Endothelial cell of umbilical vein (primary cell): ENCODE data around the gene SARNP. TPM values are rescaled to one million over a fixed set of nuclear protein-coding genes. Genes with fewer than 3 reads are reported as not detected.

Experiments used
- BruUV-seq: library from RNA; stranded (reverse); fragments of 400-500 nt; replicated peaks from 2 replicates; lab custom pipeline; 2021; lab: Mats Ljungman, UMichigan
- CTCF ChIA-PET: fragments of 300-600, 350-600 bp; sonication (Branson Sonifier 250); formaldehyde crosslinking; loops from one replicate; lab custom pipeline; 2021; ENCODE audit warnings: antibody characterized with exemption, inconsistent platforms; lab: Charles Lee
- POLR2A ChIA-PET: fragments of 300-600, 350-600 bp; sonication (Branson Sonifier 250); formaldehyde crosslinking; loops from one replicate; lab custom pipeline; 2021; ENCODE audit warnings: antibody characterized with exemption, inconsistent platforms; lab: Charles Lee
- DNase-seq: peaks from one replicate; pipeline ENCODE4 v3.0.0-alpha.2; 2011; ENCODE audit warnings: low read depth, low spot score
- FAIRE-seq: peaks from 2 replicates; lab custom pipeline; 2011; peaks lifted over from hg19 to GRCh38; lab: Jason Lieb, UNC
- H2AFZ ChIP-seq: 2 replicates; pipeline ENCODE4 v1.6.0; 2012; ENCODE audit warnings: low read depth, low read length, control low read depth, inconsistent platforms
- H3K27ac ChIP-seq: 2 replicates; pipeline ENCODE4 v1.5.1; 2011; ENCODE audit warnings: low read depth, mild to moderate bottlenecking, control low read depth, low read length, moderate library complexity; ENCODE audit not compliant: insufficient read depth
- H3K27me3 ChIP-seq, 2 experiments: 2 replicates each; pipeline versions ENCODE4 v1.6.0 to v1.6.1; 2011; ENCODE audit warnings: low read length in 2 of 2, mixed read lengths in 1 of 2; ENCODE audit not compliant: control insufficient read depth in 2 of 2, insufficient read depth in 2 of 2
- H3K36me3 ChIP-seq, 2 experiments: 2 replicates in 1 of 2; 3 replicates in 1 of 2; pipeline ENCODE4 v1.5.1; 2011; ENCODE audit warnings: low read length in 2 of 2, mild to moderate bottlenecking in 1 of 2, moderate library complexity in 1 of 2; ENCODE audit not compliant: control insufficient read depth in 2 of 2, insufficient read depth in 2 of 2; ENCODE audit errors: extremely low read depth in 1 of 2
- H3K4me1 ChIP-seq: 3 replicates; pipeline ENCODE4 v1.5.1; 2011; ENCODE audit warnings: mild to moderate bottlenecking, low read length; ENCODE audit not compliant: control insufficient read depth, insufficient read depth; ENCODE audit errors: extremely low read depth
- H3K4me2 ChIP-seq: 2 replicates; pipeline ENCODE4 v1.6.1; 2011; ENCODE audit warnings: low read length, control low read depth, mixed read lengths; ENCODE audit not compliant: insufficient read depth
- H3K4me3 ChIP-seq, 3 experiments: fragments of 200-600 bp in 1 of 3; sonication (generic), shearing (Covaris generic) in 1 of 3; replicated peaks in 1 of 3; 2 replicates each; pipeline ENCODE4 v1.5.1; 2011 to 2016; ENCODE audit warnings: control low read depth in 3 of 3, low read length in 3 of 3, mild to moderate bottlenecking in 2 of 3, inconsistent platforms in 1 of 3, low read depth in 1 of 3, moderate library complexity in 1 of 3; ENCODE audit not compliant: insufficient read depth in 1 of 3
- H3K79me2 ChIP-seq: 2 replicates; pipeline ENCODE4 v1.6.0; 2012; ENCODE audit warnings: low read length, inconsistent platforms; ENCODE audit not compliant: control insufficient read depth, insufficient read depth
- H3K9ac ChIP-seq: replicated peaks from 2 replicates; pipeline ENCODE3; 2011; ENCODE audit warnings: low read length, control low read depth; ENCODE audit not compliant: insufficient read depth; ENCODE audit errors: extremely low read depth
- H3K9me1 ChIP-seq: replicated peaks from 3 replicates; pipeline ENCODE4 v1.6.0; 2011; ENCODE audit warnings: mild to moderate bottlenecking, low read length; ENCODE audit not compliant: control insufficient read depth, insufficient read depth; ENCODE audit errors: extremely low read depth
- H3K9me3 ChIP-seq: replicated peaks from 2 replicates; pipeline ENCODE4 v1.5.1; 2012; ENCODE audit warnings: low read length, inconsistent platforms; ENCODE audit not compliant: control insufficient read depth, insufficient read depth
- H4K20me1 ChIP-seq: replicated peaks from 2 replicates; pipeline ENCODE3; 2011; ENCODE audit warnings: mild to moderate bottlenecking, low read length; ENCODE audit not compliant: control insufficient read depth, insufficient read depth; ENCODE audit errors: extremely low read depth
- CTCF ChIP-seq, 2 donors: IDR thresholded peaks; 1 replicate in 1 of 2; 2 replicates in 1 of 2; pipeline ENCODE4 v1.5.1; 2011; ENCODE audit warnings: low read length in 2 of 2, mild to moderate bottlenecking in 2 of 2, moderate library complexity in 2 of 2, control low read depth in 1 of 2, inconsistent platforms in 1 of 2, low read depth in 1 of 2; ENCODE audit not compliant: insufficient read depth in 1 of 2; ENCODE audit errors: extremely low read depth in 1 of 2
- EZH2 ChIP-seq: IDR thresholded peaks from 2 replicates; pipeline ENCODE4 v1.6.1; 2012; ENCODE audit warnings: borderline replicate concordance, low read depth, mild to moderate bottlenecking, moderate library complexity, low read length, inconsistent platforms; ENCODE audit not compliant: severe bottlenecking
- FOS ChIP-seq: IDR thresholded peaks from 2 replicates; pipeline ENCODE4 v1.6.1; 2011; ENCODE audit warnings: mild to moderate bottlenecking, low read length, moderate library complexity, borderline replicate concordance; ENCODE audit not compliant: insufficient read depth
- GATA2 ChIP-seq: IDR thresholded peaks from 2 replicates; pipeline ENCODE4 v1.7.0; 2011; ENCODE audit warnings: low read depth, mild to moderate bottlenecking, moderate library complexity, mixed read lengths, low read length; ENCODE audit not compliant: insufficient read length, insufficient read depth
- JUN ChIP-seq: IDR thresholded peaks from 2 replicates; pipeline ENCODE4 v1.6.1; 2011; ENCODE audit warnings: borderline replicate concordance, low read depth; ENCODE audit not compliant: insufficient read length, insufficient read depth
- POLR2AphosphoS5 ChIP-seq: IDR thresholded peaks from 2 replicates; pipeline ENCODE4 v1.6.1; 2012; ENCODE audit warnings: low read depth, mild to moderate bottlenecking, control low read depth, low read length, moderate library complexity; ENCODE audit not compliant: insufficient read depth
- dilution Hi-C: fragments of 300-500 bp; cut with MboI; formaldehyde crosslinking; loops from one replicate; pipeline ENCODE4 v1.15.0; 2019; ENCODE audit warnings: low sequenced_read_pairs; ENCODE audit not compliant: extremely low pct_ligation_motif_present
- intact Hi-C: fragments of 100-400 bp; cut with micrococcal nuclease; formaldehyde crosslinking; loops from one replicate; pipeline ENCODE4 v1.10.0; 2022
- polyA plus RNA-seq, 4 experiments: library from polyadenylated mRNA; depleted of rRNA in 3 of 4; stranded (reverse) in 3 of 4; unstranded in 1 of 4; fragments of >200 nt; gene quantifications; 2 replicates each; pipeline versions ENCODE4 v1.2.1 to v1.2.3, GENCODE V29; 2011 to 2012; ENCODE audit warnings: missing spikeins in 1 of 4
- total RNA-seq: library from RNA; stranded (reverse); gene quantifications from 2 replicates; pipeline ENCODE4 v1.2.3, GENCODE V29; 2021

Gene SARNP
- total and polyA plus RNA-seq, 2 donors (not counting 3 experiments of a cell fraction or from before 2014, with no cell fraction given): 88.1 to 101 TPM

GRCh38 chr12:55823419-55823818 lies 5.9 kb upstream of the SARNP start:
- Histone ChIP-seq H3K9me1 (no peaks in the 10 kb centered on the region), H3K4me3 (no peak overlapping the region), H4K20me1 (no peaks in the 10 kb centered on the region), H3K4me1 (peaks cover 23% of the 10 kb centered on the region), H3K27me3 (no peaks in the 10 kb centered on the region), H3K36me3 (peaks cover 14 to 21% of the 10 kb centered on the region in 2 experiments), H3K4me2 (no peak overlapping the region), H3K9me3 (no peaks in the 10 kb centered on the region), H3K79me2 (peaks cover 41% of the 10 kb centered on the region), H3K27ac (no peak overlapping the region), H3K9ac (no peak overlapping the region), H2AFZ (no peak overlapping the region)
- DNase-seq (no peak), FAIRE-seq (no peak)
- no peak for TF ChIP-seq POLR2AphosphoS5
- ChIA-PET POLR2A (interaction anchor here (0.6 to 0.7 kb wide), 2 partner anchors 24 to 282 kb away, joined by 3 to 4 read pairs; no protein-coding TSS in a partner anchor), CTCF (interaction anchor here (0.9 to 1.1 kb wide), 2 partner anchors 85 to 110 kb away, joined by 3 read pairs; no protein-coding TSS in a partner anchor)
- intact Hi-C loops (no loop called here), dilution Hi-C loops (no loop called here)
- no TSS peak for BruUV-seq

DNA sequence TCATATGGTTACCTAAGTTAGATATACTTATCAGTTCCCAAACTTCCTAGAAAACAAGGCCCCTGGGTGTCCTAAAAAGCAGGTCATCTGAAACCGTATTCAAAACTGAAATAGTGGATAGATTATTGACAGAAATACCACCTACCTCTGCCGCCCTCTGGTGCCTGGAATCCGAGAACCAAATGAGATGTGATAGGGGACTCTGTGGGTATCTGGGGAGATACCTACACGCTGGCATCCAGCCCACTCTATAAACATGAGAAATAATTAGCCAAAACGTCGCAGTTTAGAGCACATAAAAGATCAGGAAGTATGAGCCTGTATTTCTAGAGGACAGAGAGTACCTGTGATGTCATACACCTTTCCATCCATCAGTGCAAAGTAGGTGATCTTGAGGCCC lies 4.7 kb upstream of the SARNP start:
- H4K20me1 ChIP-seq: no peaks in the 10 kb centered on the region
- H3K27ac ChIP-seq: no peak overlapping the region
- H3K4me3 ChIP-seq: no peak overlapping the region
- no peak overlapping the region for H2AFZ ChIP-seq
- dilution Hi-C loops (no loop called here), intact Hi-C loops (no loop called here)
- H3K9me1 ChIP-seq: no peaks in the 10 kb centered on the region
- peaks cover 13% of the 10 kb centered on the region for H3K4me1 ChIP-seq
- no peak for TF ChIP-seq CTCF (IDR thresholded peaks at IDR 0.05; ENCODE audit: extremely low read depth in 1 of 2, insufficient read depth in 1 of 2, low read depth in 1 of 2, low read length in 2 of 2)
- no peak for TF ChIP-seq FOS
- TF ChIP-seq GATA2: no peak
- TF ChIP-seq JUN: no peak
- TF ChIP-seq EZH2: no peak
- H3K27me3 ChIP-seq: no peaks in the 10 kb centered on the region
- CTCF ChIA-PET: no interaction called here
- DNase-seq (no peak), FAIRE-seq (no peak)
- POLR2A ChIA-PET: no interaction called here
- no peak overlapping the region for H3K9ac ChIP-seq
- no peak overlapping the region for H3K4me2 ChIP-seq
- H3K9me3 ChIP-seq: no peaks in the 10 kb centered on the region
- peaks cover 35% of the 10 kb centered on the region for H3K79me2 ChIP-seq
- H3K36me3 ChIP-seq: peaks cover 14 to 21% of the 10 kb centered on the region in 2 experiments
- no TSS peak for BruUV-seq
